Colonic mucosa (tissue), 4 donors: ENCODE measurements around the gene LAPTM5. TPM values are rescaled to one million over a fixed set of nuclear protein-coding genes. Genes with fewer than 3 reads are reported as not detected.

Experiments used
- DNase-seq: peaks from one replicate; pipeline ENCODE4 v3.0.0-alpha.2; 2020
- H3K27ac ChIP-seq: fragments of 200-600 bp; one replicate; pipeline ENCODE4 v1.8.0; 2021
- H3K27me3 ChIP-seq: fragments of 200-600 bp; one replicate; pipeline ENCODE4 v1.8.0; 2021
- H3K36me3 ChIP-seq: fragments of 200-600 bp; one replicate; pipeline ENCODE4 v1.8.0; 2021
- H3K4me1 ChIP-seq: fragments of 200-600 bp; one replicate; pipeline ENCODE4 v1.8.0; 2021; ENCODE audit warnings: mild to moderate bottlenecking
- H3K4me3 ChIP-seq: fragments of 200-600 bp; one replicate; pipeline ENCODE4 v1.8.0; 2021
- H3K9ac ChIP-seq, 2 donors: one replicate each; pipeline ENCODE4 v1.7.0; 2013; ENCODE audit warnings: control low read depth in 2 of 2, low read depth in 2 of 2, low read length in 2 of 2
- H3K9me3 ChIP-seq: fragments of 200-600 bp; one replicate; pipeline ENCODE4 v1.8.0; 2021
- intact Hi-C: fragments of 100-400 bp; cut with DNase I; formaldehyde crosslinking; loops from one replicate; pipeline ENCODE4 v1.14.1; 2022
- total RNA-seq, 2 donors: library from RNA; stranded (reverse); fragmentation: NEBNext Ultra II Directional in 1 of 2; extraction: Animal tissue kit (Norgen Biotek cat#: 25700) in 1 of 2; gene quantifications; one replicate each; pipeline ENCODE4 v1.2.1, GENCODE V29; 2021
- TF ChIP-seq, protein P1 (sequence below): fragments of 200-600 bp; IDR thresholded peaks from one replicate; pipeline ENCODE4 v1.8.0; 2022; ENCODE audit warnings: antibody characterized with exemption, mild to moderate bottlenecking
- donor health status: healthy.
- donor health status: DM: no; HTN: no; CAD: no.
- donor health status: DM: no; HTN: no; CAD: no.

Gene LAPTM5
- total RNA-seq, 2 donors from 2014 or later: 15.8 to 41.0 TPM

- no peaks in the 10 kb centered on the region for H3K4me1 ChIP-seq
- TF ChIP-seq, protein P1, sequence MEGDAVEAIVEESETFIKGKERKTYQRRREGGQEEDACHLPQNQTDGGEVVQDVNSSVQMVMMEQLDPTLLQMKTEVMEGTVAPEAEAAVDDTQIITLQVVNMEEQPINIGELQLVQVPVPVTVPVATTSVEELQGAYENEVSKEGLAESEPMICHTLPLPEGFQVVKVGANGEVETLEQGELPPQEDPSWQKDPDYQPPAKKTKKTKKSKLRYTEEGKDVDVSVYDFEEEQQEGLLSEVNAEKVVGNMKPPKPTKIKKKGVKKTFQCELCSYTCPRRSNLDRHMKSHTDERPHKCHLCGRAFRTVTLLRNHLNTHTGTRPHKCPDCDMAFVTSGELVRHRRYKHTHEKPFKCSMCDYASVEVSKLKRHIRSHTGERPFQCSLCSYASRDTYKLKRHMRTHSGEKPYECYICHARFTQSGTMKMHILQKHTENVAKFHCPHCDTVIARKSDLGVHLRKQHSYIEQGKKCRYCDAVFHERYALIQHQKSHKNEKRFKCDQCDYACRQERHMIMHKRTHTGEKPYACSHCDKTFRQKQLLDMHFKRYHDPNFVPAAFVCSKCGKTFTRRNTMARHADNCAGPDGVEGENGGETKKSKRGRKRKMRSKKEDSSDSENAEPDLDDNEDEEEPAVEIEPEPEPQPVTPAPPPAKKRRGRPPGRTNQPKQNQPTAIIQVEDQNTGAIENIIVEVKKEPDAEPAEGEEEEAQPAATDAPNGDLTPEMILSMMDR: no peak
- H3K27ac ChIP-seq: no peak overlapping the region
- DNase-seq: no peak
- intact Hi-C loops: loop anchor here (5.0 to 10.0 kb wide), 4 partner anchors 913 to 1468 kb away; partner anchors contain the start of gene PTPRU
- H3K9ac ChIP-seq: no peak overlapping the region
- H3K9me3 ChIP-seq: no peaks in the 10 kb centered on the region
- no peak overlapping the region for H3K4me3 ChIP-seq
- H3K36me3 ChIP-seq: no peaks in the 10 kb centered on the region
- H3K27me3 ChIP-seq: no peaks in the 10 kb centered on the region
These were observed 52.6 kb downstream of the LAPTM5 start for GRCh38 chr1:30704765-30705509.

GRCh38 chr1:30704271-30704670 lies 53.3 kb downstream of the LAPTM5 start:
- no peak overlapping the region for H3K4me3 ChIP-seq
- DNase-seq: peak; percentile 33
- H3K36me3 ChIP-seq: no peaks in the 10 kb centered on the region
- H3K9me3 ChIP-seq: no peaks in the 10 kb centered on the region
- intact Hi-C loops: loop anchor here (10.0 kb wide), 1 partner anchor 999 kb away; no protein-coding TSS in a partner anchor
- no peaks in the 10 kb centered on the region for H3K27me3 ChIP-seq
- H3K27ac ChIP-seq: no peak overlapping the region
- TF ChIP-seq, protein P1: no peak
- H3K9ac ChIP-seq: no peak overlapping the region
- H3K4me1 ChIP-seq: no peaks in the 10 kb centered on the region

DNA sequence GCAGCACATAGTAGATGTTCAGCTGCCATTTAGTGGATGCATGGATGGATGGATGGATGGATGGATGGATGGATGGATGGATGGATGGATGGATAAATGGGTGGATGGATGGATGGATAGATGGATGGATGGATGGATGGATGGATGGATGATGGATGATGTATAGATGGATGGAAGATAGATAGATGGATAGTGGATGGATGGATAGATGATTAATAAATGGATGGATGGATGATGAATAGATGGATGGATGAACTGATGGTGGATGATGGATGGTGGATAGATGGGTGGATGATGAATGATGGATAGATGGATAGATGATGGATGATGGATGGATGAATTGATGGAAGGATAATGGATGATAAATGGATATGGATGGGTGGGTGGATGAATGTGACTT lies 54.8 kb downstream of the LAPTM5 start:
- Histone ChIP-seq H3K4me3 (no peak overlapping the region), H3K36me3 (no peaks in the 10 kb centered on the region), H3K9ac (no peak overlapping the region), H3K27ac (no peak overlapping the region), H3K27me3 (no peaks in the 10 kb centered on the region), H3K4me1 (no peaks in the 10 kb centered on the region), H3K9me3 (no peaks in the 10 kb centered on the region)
- DNase-seq: no peak
- intact Hi-C loops: loop anchor here (10.0 kb wide), 1 partner anchor 998 kb away; no protein-coding TSS in a partner anchor
- TF ChIP-seq, protein P1: no peak

GRCh38 chr1:30701258-30701633 lies 56.3 kb downstream of the LAPTM5 start:
- H3K4me1 ChIP-seq: no peaks in the 10 kb centered on the region
- TF ChIP-seq, protein P1: no peak
- H3K4me3 ChIP-seq: no peak overlapping the region
- H3K27me3 ChIP-seq: no peaks in the 10 kb centered on the region
- H3K36me3 ChIP-seq: no peaks in the 10 kb centered on the region
- H3K9ac ChIP-seq: no peak overlapping the region
- H3K9me3 ChIP-seq: no peaks in the 10 kb centered on the region
- DNase-seq: no peak
- no peak overlapping the region for H3K27ac ChIP-seq
- intact Hi-C loops: loop anchor here (10.0 kb wide), 1 partner anchor 996 kb away; no protein-coding TSS in a partner anchor

GRCh38 chr1:30700528-30701257 lies 56.9 kb downstream of the LAPTM5 start:
- Histone ChIP-seq H3K4me1 (no peaks in the 10 kb centered on the region), H3K4me3 (no peak overlapping the region), H3K9ac (no peak overlapping the region), H3K9me3 (no peaks in the 10 kb centered on the region), H3K36me3 (no peaks in the 10 kb centered on the region), H3K27ac (no peak overlapping the region), H3K27me3 (no peaks in the 10 kb centered on the region)
- intact Hi-C loops: loop anchor here (10.0 kb wide), 1 partner anchor 996 kb away; no protein-coding TSS in a partner anchor
- TF ChIP-seq, protein P1: no peak
- peak; percentile 39 for DNase-seq
